ENCODE data around the gene RPL39L. TPM values are rescaled to one million over a fixed set of nuclear protein-coding genes. Genes with fewer than 3 reads are reported as not detected.

Gene RPL39L
- total and polyA plus RNA-seq, 7 donors: 8.4 to 27.7 (median 20.6) TPM

- TF ChIP-seq CTCF (IDR thresholded peaks at IDR 0.05): no peak
- H3K4me3 ChIP-seq: peak overlapping the region; percentile 9 to 38 (median 34)
- intact Hi-C loops (cut with DNase I): no loop called here
- H3K4me1 ChIP-seq: peaks cover 0 to 24% (median 19%) of the 10 kb centered on the region in 4 donors
- no peaks in the 10 kb centered on the region for H3K9me3 ChIP-seq
- no peaks in the 10 kb centered on the region for H3K27me3 ChIP-seq
- H3K27ac ChIP-seq: peak overlapping the region; percentile 58 to 80 (median 78)
- DNase-seq: no peak
- 94 to 97% methylated on average over 1 of the region's 1 CpG for WGBS, 2 donors
- no peaks in the 10 kb centered on the region for H3K36me3 ChIP-seq
These were observed 37.1 kb downstream of the RPL39L start for GRCh38 chr3:187102073-187102634.

GRCh38 chr3:187101184-187102072, 37.9 kb downstream of the RPL39L start:
- peak overlapping the region; percentile 9 to 38 (median 34) for H3K4me3 ChIP-seq
- H3K36me3 ChIP-seq: no peaks in the 10 kb centered on the region
- H3K27me3 ChIP-seq: no peaks in the 10 kb centered on the region
- H3K9me3 ChIP-seq: no peaks in the 10 kb centered on the region
- H3K4me1 ChIP-seq: peaks cover 0 to 24% (median 19%) of the 10 kb centered on the region in 4 donors
- peak overlapping the region; percentile 58 to 80 (median 78) for H3K27ac ChIP-seq
- intact Hi-C loops (cut with DNase I): no loop called here
- TF ChIP-seq EP300 (IDR thresholded peaks at IDR 0.05): no peak
- TF ChIP-seq POLR2AphosphoS5 (IDR thresholded peaks at IDR 0.05): peak; percentile 18 to 64 (median 56)
- no peak for TF ChIP-seq POLR2A (IDR thresholded peaks at IDR 0.05)
- no peak for TF ChIP-seq CTCF (IDR thresholded peaks at IDR 0.05)
- DNase-seq: peak; percentile 87
- WGBS, 2 donors: 52 to 60% methylated on average over 9 of the region's 9 CpGs

- Histone ChIP-seq H3K27ac (no peak overlapping the region), H3K27me3 (no peaks in the 10 kb centered on the region), H3K4me3 (no peak overlapping the region), H3K9me3 (no peaks in the 10 kb centered on the region), H3K36me3 (no peaks in the 10 kb centered on the region), H3K4me1 (peaks cover 0 to 21% (median 19%) of the 10 kb centered on the region in 4 donors)
- TF ChIP-seq POLR2AphosphoS5 (IDR thresholded peaks at IDR 0.05) (no peak), POLR2A (IDR thresholded peaks at IDR 0.05) (no peak), CTCF (IDR thresholded peaks at IDR 0.05) (no peak), EP300 (IDR thresholded peaks at IDR 0.05) (no peak)
- no peak for DNase-seq
- 83 to 88% methylated on average over 2 of the region's 2 CpGs for WGBS, 2 donors
- intact Hi-C loops (cut with DNase I): no loop called here
These were observed 40.3 kb downstream of the RPL39L start for GRCh38 chr3:187098923-187099512.

GRCh38 chr3:187093320-187093719, 46.0 kb downstream of the RPL39L start:
- intact Hi-C loops (cut with DNase I): no loop called here
- DNase-seq: no peak
- Histone ChIP-seq H3K9me3 (peaks cover 0 to 4% (median 0%) of the 10 kb centered on the region in 4 donors), H3K27me3 (no peaks in the 10 kb centered on the region), H3K4me3 (no peak overlapping the region), H3K27ac (no peak overlapping the region), H3K36me3 (no peaks in the 10 kb centered on the region), H3K4me1 (no peaks in the 10 kb centered on the region)
- no peak for TF ChIP-seq POLR2A (IDR thresholded peaks at IDR 0.05)
- TF ChIP-seq CTCF (IDR thresholded peaks at IDR 0.05): no peak
- no peak for TF ChIP-seq POLR2AphosphoS5 (IDR thresholded peaks at IDR 0.05)
- no peak for TF ChIP-seq EP300 (IDR thresholded peaks at IDR 0.05)
- 89 to 100% methylated on average over 1 of the region's 1 CpG for WGBS, 2 donors
